ENCODE measurements around the gene KEAP1. TPM values are rescaled to one million over a fixed set of nuclear protein-coding genes. Genes with fewer than 3 reads are reported as not detected.

The KEAP1 gene
- total and polyA plus RNA-seq, 7 donors = 109 to 242 (median 199) TPM

- WGBS, 3 donors = 78 to 80% (median 79%) methylated on average over 7 of the region's 7 CpGs
- Histone ChIP-seq H3K36me3 (ENCODE audit: insufficient read depth in 1 of 2, low read depth in 1 of 2) (no peaks in the 10 kb centered on the region), H3K9me3 (no peaks in the 10 kb centered on the region), H3K27ac (no peak overlapping the region), H3K4me3 (no peak overlapping the region), H3K4me1 (no peaks in the 10 kb centered on the region), H3K27me3 (ENCODE audit: insufficient read depth in 3 of 3, low read length in 2 of 3) (peaks cover 0 to 79% (median 22%) of the 10 kb centered on the region in 3 donors)
- DNase-seq = no peak
- intact Hi-C loops (cut with DNase I) = no loop called here
- TF ChIP-seq, protein P1, sequence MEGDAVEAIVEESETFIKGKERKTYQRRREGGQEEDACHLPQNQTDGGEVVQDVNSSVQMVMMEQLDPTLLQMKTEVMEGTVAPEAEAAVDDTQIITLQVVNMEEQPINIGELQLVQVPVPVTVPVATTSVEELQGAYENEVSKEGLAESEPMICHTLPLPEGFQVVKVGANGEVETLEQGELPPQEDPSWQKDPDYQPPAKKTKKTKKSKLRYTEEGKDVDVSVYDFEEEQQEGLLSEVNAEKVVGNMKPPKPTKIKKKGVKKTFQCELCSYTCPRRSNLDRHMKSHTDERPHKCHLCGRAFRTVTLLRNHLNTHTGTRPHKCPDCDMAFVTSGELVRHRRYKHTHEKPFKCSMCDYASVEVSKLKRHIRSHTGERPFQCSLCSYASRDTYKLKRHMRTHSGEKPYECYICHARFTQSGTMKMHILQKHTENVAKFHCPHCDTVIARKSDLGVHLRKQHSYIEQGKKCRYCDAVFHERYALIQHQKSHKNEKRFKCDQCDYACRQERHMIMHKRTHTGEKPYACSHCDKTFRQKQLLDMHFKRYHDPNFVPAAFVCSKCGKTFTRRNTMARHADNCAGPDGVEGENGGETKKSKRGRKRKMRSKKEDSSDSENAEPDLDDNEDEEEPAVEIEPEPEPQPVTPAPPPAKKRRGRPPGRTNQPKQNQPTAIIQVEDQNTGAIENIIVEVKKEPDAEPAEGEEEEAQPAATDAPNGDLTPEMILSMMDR (IDR thresholded peaks at IDR 0.05) = no peak
- no peak for ATAC-seq
Observed at GRCh38 chr19:10513223-10513622, 10.1 kb upstream of the KEAP1 start.

DNA sequence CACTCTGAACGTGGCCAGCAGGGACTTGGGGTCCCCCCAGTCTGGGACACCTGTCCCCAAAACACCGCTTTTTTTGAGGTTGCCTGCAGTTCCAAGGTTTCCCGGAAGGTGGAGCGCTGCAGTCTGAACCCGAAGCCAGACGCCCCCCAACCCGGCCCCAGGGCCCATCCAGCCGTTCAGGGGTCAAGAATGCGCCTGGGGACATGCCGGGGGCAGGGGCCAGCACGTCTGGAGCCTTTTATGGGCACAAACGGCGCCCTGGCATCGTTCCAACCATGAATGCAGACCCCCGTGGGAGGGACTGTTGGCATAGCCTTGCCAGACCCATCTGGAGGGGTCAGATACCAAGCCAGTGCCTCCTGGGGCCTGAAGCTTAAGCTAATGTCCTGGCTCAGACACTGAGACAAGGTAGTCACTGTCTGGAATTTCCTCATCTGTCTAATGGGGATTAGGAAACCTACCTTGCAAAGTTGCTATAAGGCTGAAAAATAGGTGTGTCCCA lies 7.2 kb upstream of the KEAP1 start:
- TF ChIP-seq, protein P1 (IDR thresholded peaks at IDR 0.05) = peak; percentile 52
- ATAC-seq = no peak
- no peak for DNase-seq
- Histone ChIP-seq H3K4me1 (no peaks in the 10 kb centered on the region), H3K4me3 (no peak overlapping the region), H3K27me3 (ENCODE audit: insufficient read depth in 3 of 3, low read length in 2 of 3) (peaks cover 0 to 54% (median 13%) of the 10 kb centered on the region in 3 donors), H3K9me3 (no peaks in the 10 kb centered on the region), H3K36me3 (ENCODE audit: insufficient read depth in 1 of 2, low read depth in 1 of 2) (no peaks in the 10 kb centered on the region), H3K27ac (no peak overlapping the region)
- WGBS, 3 donors = 4 to 9% (median 7%) methylated on average over 15 of the region's 15 CpGs
- intact Hi-C loops (cut with DNase I) = no loop called here

DNA sequence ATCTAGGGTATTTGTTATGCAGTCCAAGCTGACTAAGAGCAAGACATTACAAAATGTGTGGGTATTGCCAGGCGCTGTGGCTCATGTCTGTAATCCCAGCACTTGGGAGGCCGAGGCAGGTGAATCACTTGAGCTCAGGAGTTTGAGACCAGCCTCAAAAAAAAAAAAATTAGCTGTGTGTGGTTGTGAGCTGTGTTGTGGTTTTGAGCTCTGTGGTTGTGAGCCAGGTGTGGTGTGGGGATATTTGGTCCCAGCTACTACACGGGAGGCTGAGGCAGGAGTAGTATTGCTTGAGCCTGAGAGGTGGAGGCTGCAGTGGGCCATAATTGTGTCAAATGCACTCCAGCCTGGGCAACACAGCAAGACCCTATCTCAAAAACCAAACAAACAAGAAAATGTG lies 5.6 kb upstream of the KEAP1 start:
- intact Hi-C loops (cut with DNase I) = loop anchor here in 1 of 2 donors (5.0 kb wide), 1 partner anchor 34 kb away; the partner anchor contains the start of gene ATG4D
- H3K36me3 ChIP-seq (ENCODE audit: insufficient read depth in 1 of 2, low read depth in 1 of 2) = no peaks in the 10 kb centered on the region
- no peak overlapping the region for H3K27ac ChIP-seq
- no peaks in the 10 kb centered on the region for H3K4me1 ChIP-seq
- ATAC-seq (no peak), DNase-seq (no peak)
- TF ChIP-seq, protein P1 (IDR thresholded peaks at IDR 0.05) = no peak
- H3K9me3 ChIP-seq = no peaks in the 10 kb centered on the region
- no peak overlapping the region for H3K4me3 ChIP-seq
- 81 to 88% (median 86%) methylated on average over 3 of the region's 3 CpGs for WGBS, 3 donors
- H3K27me3 ChIP-seq (ENCODE audit: insufficient read depth in 3 of 3, low read length in 2 of 3) = peaks cover 0 to 37% (median 2%) of the 10 kb centered on the region in 3 donors

GRCh38 chr19:10508036-10508435 lies 4.9 kb upstream of the KEAP1 start:
- peaks cover 0 to 32% (median 0%) of the 10 kb centered on the region in 3 donors for H3K27me3 ChIP-seq (ENCODE audit: insufficient read depth in 3 of 3, low read length in 2 of 3)
- H3K27ac ChIP-seq = no peak overlapping the region
- no peak for ATAC-seq
- H3K36me3 ChIP-seq (ENCODE audit: insufficient read depth in 1 of 2, low read depth in 1 of 2) = no peaks in the 10 kb centered on the region
- no peaks in the 10 kb centered on the region for H3K4me1 ChIP-seq
- H3K9me3 ChIP-seq = no peaks in the 10 kb centered on the region
- WGBS, 3 donors = 85 to 88% (median 86%) methylated on average over 15 to 16 of the region's 16 CpGs
- intact Hi-C loops (cut with DNase I) = loop anchor here in 1 of 2 donors (5.0 kb wide), 1 partner anchor 34 kb away; the partner anchor contains the start of gene ATG4D
- no peak for DNase-seq
- TF ChIP-seq, protein P1 (IDR thresholded peaks at IDR 0.05) = no peak
- no peak overlapping the region for H3K4me3 ChIP-seq

Measured in psoas muscle (tissue), 8 donors.